ENCODE measurements around the gene SCAMP5. TPM values are rescaled to one million over a fixed set of nuclear protein-coding genes. Genes with fewer than 3 reads are reported as not detected.

SCAMP5 gene
- total RNA-seq, 2 experiments from 2014 or later, result 0.19 to 0.33 TPM

- intact Hi-C loops (cut with micrococcal nuclease), result loop anchor here (2.0 kb wide), 1 partner anchor 327 kb away; the partner anchor contains the start of gene EDC3
- H3K27ac Mint-ChIP-seq, result peak overlapping the region; percentile 89
- H3K4me3 Mint-ChIP-seq, result peak overlapping the region; percentile 89
- ChIA-PET CTCF (interaction anchor here (0.9 to 2.8 kb wide), 7 partner anchors 10 to 236 kb away, joined by 3 to 19 read pairs (median 4); partner anchors contain the start of gene C15orf39), POLR2A (interaction anchor here (0.7 to 3.8 kb wide), 13 partner anchors 9 to 430 kb away, joined by 3 to 30 read pairs (median 4); partner anchors contain the start of genes C15orf39, MPI, RPP25 and SCAMP5)
- DNase-seq, result peak; percentile 20
- H3K27me3 Mint-ChIP-seq, result no peaks in the 10 kb centered on the region
- no peaks in the 10 kb centered on the region for H3K36me3 Mint-ChIP-seq
- no peaks in the 10 kb centered on the region for H3K9me3 Mint-ChIP-seq
- peaks cover 11% of the 10 kb centered on the region for H3K4me1 Mint-ChIP-seq (ENCODE audit: low read depth)
Measured at GRCh38 chr15:75023872-75024636, 28.7 kb downstream of the SCAMP5 start.

GRCh38 chr15:75025107-75025506, 29.7 kb downstream of the SCAMP5 start:
- H3K4me3 Mint-ChIP-seq, result peak overlapping the region; percentile 89
- ChIA-PET CTCF (interaction anchor here (1.3 to 2.8 kb wide), 3 partner anchors 176 to 237 kb away, joined by 3 to 19 read pairs (median 9); partner anchors contain the start of gene C15orf39), POLR2A (interaction anchor here (3.8 kb wide), 1 partner anchor 176 kb away, joined by 30 read pairs; the partner anchor contains the start of gene C15orf39)
- DNase-seq, result no peak
- peaks cover 16% of the 10 kb centered on the region for H3K4me1 Mint-ChIP-seq (ENCODE audit: low read depth)
- no peaks in the 10 kb centered on the region for H3K9me3 Mint-ChIP-seq
- H3K27me3 Mint-ChIP-seq, result no peaks in the 10 kb centered on the region
- intact Hi-C loops (cut with micrococcal nuclease), result no loop called here
- peaks cover 2% of the 10 kb centered on the region for H3K36me3 Mint-ChIP-seq
- H3K27ac Mint-ChIP-seq, result no peak overlapping the region

- ChIA-PET CTCF (interaction anchor here (0.6 to 2.8 kb wide), 5 partner anchors 175 to 238 kb away, joined by 3 to 19 read pairs (median 9); partner anchors contain the start of gene C15orf39), POLR2A (interaction anchor here (3.8 kb wide), 1 partner anchor 175 kb away, joined by 30 read pairs; the partner anchor contains the start of gene C15orf39)
- Mint-ChIP-seq H3K4me3 (peak overlapping the region; percentile 15), H3K36me3 (peaks cover 3% of the 10 kb centered on the region), H3K4me1 (ENCODE audit: low read depth) (peaks cover 16% of the 10 kb centered on the region), H3K27ac (no peak overlapping the region), H3K27me3 (no peaks in the 10 kb centered on the region), H3K9me3 (no peaks in the 10 kb centered on the region)
- no peak for DNase-seq
- intact Hi-C loops (cut with micrococcal nuclease), result no loop called here
Measured at GRCh38 chr15:75025548-75026260, 30.3 kb downstream of the SCAMP5 start.

- CTCF ChIA-PET, result interaction anchor here (1.4 to 5.3 kb wide), 3 partner anchors 174 to 177 kb away, joined by 9 to 89 read pairs (median 13); partner anchors contain the start of gene C15orf39
- H3K4me3 Mint-ChIP-seq, result no peak overlapping the region
- DNase-seq, result no peak
- H3K27me3 Mint-ChIP-seq, result no peaks in the 10 kb centered on the region
- no peak overlapping the region for H3K27ac Mint-ChIP-seq
- POLR2A ChIA-PET, result no interaction called here
- intact Hi-C loops (cut with micrococcal nuclease), result no loop called here
- H3K4me1 Mint-ChIP-seq (ENCODE audit: low read depth), result peaks cover 22% of the 10 kb centered on the region
- H3K36me3 Mint-ChIP-seq, result peaks cover 3% of the 10 kb centered on the region
- no peaks in the 10 kb centered on the region for H3K9me3 Mint-ChIP-seq
Measured at GRCh38 chr15:75027551-75027950, 32.2 kb downstream of the SCAMP5 start.

GRCh38 chr15:75028991-75029377, 33.6 kb downstream of the SCAMP5 start:
- ChIA-PET CTCF (interaction anchor here (0.9 to 5.3 kb wide), 18 partner anchors 9 to 269 kb away, joined by 3 to 89 read pairs (median 4); partner anchors contain the start of gene C15orf39), POLR2A (interaction anchor here (0.6 to 1.4 kb wide), 4 partner anchors 173 to 806 kb away, joined by 3 to 10 read pairs (median 4); partner anchors contain the start of gene C15orf39)
- Mint-ChIP-seq H3K36me3 (peaks cover 5% of the 10 kb centered on the region), H3K4me1 (ENCODE audit: low read depth) (peaks cover 22% of the 10 kb centered on the region), H3K9me3 (no peaks in the 10 kb centered on the region), H3K4me3 (no peak overlapping the region), H3K27me3 (no peaks in the 10 kb centered on the region), H3K27ac (no peak overlapping the region)
- DNase-seq, result no peak
- intact Hi-C loops (cut with micrococcal nuclease), result loop anchor here (1.0 kb wide), 1 partner anchor 175 kb away; no protein-coding TSS in a partner anchor

- peak; percentile 91 for DNase-seq
- Mint-ChIP-seq H3K4me3 (no peak overlapping the region), H3K27me3 (no peaks in the 10 kb centered on the region), H3K9me3 (no peaks in the 10 kb centered on the region), H3K4me1 (ENCODE audit: low read depth) (peaks cover 19% of the 10 kb centered on the region), H3K36me3 (peaks cover 5% of the 10 kb centered on the region), H3K27ac (no peak overlapping the region)
- ChIA-PET CTCF (interaction anchor here (0.9 to 5.3 kb wide), 20 partner anchors 9 to 268 kb away, joined by 3 to 89 read pairs (median 4); partner anchors contain the start of gene C15orf39), POLR2A (interaction anchor here (0.6 to 1.4 kb wide), 5 partner anchors 100 to 806 kb away, joined by 3 to 10 read pairs (median 3); partner anchors contain the start of gene C15orf39)
- intact Hi-C loops (cut with micrococcal nuclease), result loop anchor here (1.0 kb wide), 1 partner anchor 175 kb away; no protein-coding TSS in a partner anchor
Measured at GRCh38 chr15:75029378-75030022, 34.1 kb downstream of the SCAMP5 start.

- intact Hi-C loops (cut with micrococcal nuclease), result no loop called here
- Mint-ChIP-seq H3K9me3 (no peaks in the 10 kb centered on the region), H3K4me1 (ENCODE audit: low read depth) (peaks cover 16% of the 10 kb centered on the region), H3K27ac (no peak overlapping the region), H3K4me3 (no peak overlapping the region), H3K36me3 (peaks cover 5% of the 10 kb centered on the region), H3K27me3 (no peaks in the 10 kb centered on the region)
- no peak for DNase-seq
- ChIA-PET CTCF (interaction anchor here (1.0 to 5.3 kb wide), 13 partner anchors 8 to 268 kb away, joined by 3 to 89 read pairs (median 4); partner anchors contain the start of gene C15orf39), POLR2A (interaction anchor here (0.6 to 1.4 kb wide), 2 partner anchors 100 to 174 kb away, joined by 3 to 10 read pairs; no protein-coding TSS in a partner anchor)
Measured at GRCh38 chr15:75030023-75030413, 34.7 kb downstream of the SCAMP5 start.

GRCh38 chr15:75030424-75030823, 35.1 kb downstream of the SCAMP5 start:
- ChIA-PET CTCF (interaction anchor here (0.7 to 5.3 kb wide), 7 partner anchors 66 to 178 kb away, joined by 3 to 89 read pairs (median 9); partner anchors contain the start of gene C15orf39), POLR2A (no interaction called here)
- Mint-ChIP-seq H3K36me3 (peaks cover 5% of the 10 kb centered on the region), H3K27ac (no peak overlapping the region), H3K4me3 (no peak overlapping the region), H3K4me1 (ENCODE audit: low read depth) (peaks cover 12% of the 10 kb centered on the region), H3K27me3 (no peaks in the 10 kb centered on the region), H3K9me3 (no peaks in the 10 kb centered on the region)
- intact Hi-C loops (cut with micrococcal nuclease), result no loop called here
- no peak for DNase-seq

- peaks cover 9% of the 10 kb centered on the region for H3K36me3 Mint-ChIP-seq
- no peaks in the 10 kb centered on the region for H3K9me3 Mint-ChIP-seq
- intact Hi-C loops (cut with micrococcal nuclease), result no loop called here
- DNase-seq, result no peak
- CTCF ChIA-PET, result interaction anchor here (2.1 to 5.3 kb wide), 3 partner anchors 170 to 177 kb away, joined by 9 to 89 read pairs (median 18); partner anchors contain the start of gene C15orf39
- no peak overlapping the region for H3K4me3 Mint-ChIP-seq
- POLR2A ChIA-PET, result interaction anchor here (0.6 kb wide), 1 partner anchor 1148 kb away, joined by 3 read pairs; no protein-coding TSS in a partner anchor
- H3K4me1 Mint-ChIP-seq (ENCODE audit: low read depth), result peaks cover 11% of the 10 kb centered on the region
- no peak overlapping the region for H3K27ac Mint-ChIP-seq
- H3K27me3 Mint-ChIP-seq, result no peaks in the 10 kb centered on the region
Measured at GRCh38 chr15:75031848-75032247, 36.5 kb downstream of the SCAMP5 start.

- Mint-ChIP-seq H3K4me3 (no peak overlapping the region), H3K9me3 (no peaks in the 10 kb centered on the region), H3K4me1 (ENCODE audit: low read depth) (peaks cover 15% of the 10 kb centered on the region), H3K27me3 (no peaks in the 10 kb centered on the region), H3K36me3 (peaks cover 11% of the 10 kb centered on the region), H3K27ac (no peak overlapping the region)
- ChIA-PET CTCF (interaction anchor here (2.1 to 5.3 kb wide), 2 partner anchors 169 to 172 kb away, joined by 9 to 89 read pairs; partner anchors contain the start of gene C15orf39), POLR2A (no interaction called here)
- no peak for DNase-seq
- intact Hi-C loops (cut with micrococcal nuclease), result no loop called here
Measured at GRCh38 chr15:75032395-75032794, 37.0 kb downstream of the SCAMP5 start.

- Mint-ChIP-seq H3K4me3 (no peak overlapping the region), H3K9me3 (no peaks in the 10 kb centered on the region), H3K4me1 (ENCODE audit: low read depth) (peaks cover 22% of the 10 kb centered on the region), H3K36me3 (peaks cover 11% of the 10 kb centered on the region), H3K27ac (no peak overlapping the region), H3K27me3 (no peaks in the 10 kb centered on the region)
- ChIA-PET CTCF (interaction anchor here (0.6 to 4.5 kb wide), 4 partner anchors 9 to 264 kb away, joined by 3 to 20 read pairs (median 4); partner anchors contain the start of gene PPCDC), POLR2A (no interaction called here)
- no peak for DNase-seq
- intact Hi-C loops (cut with micrococcal nuclease), result no loop called here
Measured at GRCh38 chr15:75033809-75034208, 38.4 kb downstream of the SCAMP5 start.
